ENCODE data around the gene FOXP1. TPM values are rescaled to one million over a fixed set of nuclear protein-coding genes. Genes with fewer than 3 reads are reported as not detected.

FOXP1 gene
- total and polyA plus RNA-seq, 2 donors, result 26.1 to 42.3 TPM

DNA sequence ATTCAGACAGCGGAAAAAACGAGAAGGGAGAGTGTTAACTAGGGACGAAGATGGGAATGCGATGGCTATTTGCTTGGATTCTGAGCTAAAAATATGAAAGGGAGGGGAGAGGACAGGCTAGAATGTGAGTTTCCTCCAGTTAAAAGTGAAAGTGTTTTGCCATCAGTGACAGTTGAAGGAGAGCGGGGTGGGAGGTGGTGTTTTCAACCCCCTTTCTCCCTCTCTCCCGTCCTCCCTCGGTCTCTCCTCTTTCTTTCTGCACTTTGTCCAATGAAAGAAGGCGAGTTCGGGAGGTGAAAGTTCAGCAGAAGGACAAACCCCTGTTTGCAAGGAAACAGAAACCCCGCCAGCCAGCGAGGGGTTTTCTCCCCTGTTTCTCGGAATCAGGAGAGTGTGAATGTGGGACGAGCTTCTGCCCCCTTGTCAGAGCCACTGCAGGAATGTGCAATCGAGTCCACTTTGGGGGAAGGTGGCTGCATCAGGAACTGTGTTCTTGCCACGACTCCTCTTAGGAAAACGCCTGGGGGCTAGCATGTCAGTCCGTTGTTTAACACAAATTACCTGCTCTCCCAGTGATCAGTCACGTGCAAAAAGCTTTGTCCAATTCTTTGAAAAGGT, 975 bp upstream of the FOXP1 start:
- peaks cover 7 to 34% of the 10 kb centered on the region in 2 donors for H3K4me1 ChIP-seq (ENCODE audit: control insufficient read depth in 2 of 2, insufficient read depth in 2 of 2, low read length in 2 of 2)

DNA sequence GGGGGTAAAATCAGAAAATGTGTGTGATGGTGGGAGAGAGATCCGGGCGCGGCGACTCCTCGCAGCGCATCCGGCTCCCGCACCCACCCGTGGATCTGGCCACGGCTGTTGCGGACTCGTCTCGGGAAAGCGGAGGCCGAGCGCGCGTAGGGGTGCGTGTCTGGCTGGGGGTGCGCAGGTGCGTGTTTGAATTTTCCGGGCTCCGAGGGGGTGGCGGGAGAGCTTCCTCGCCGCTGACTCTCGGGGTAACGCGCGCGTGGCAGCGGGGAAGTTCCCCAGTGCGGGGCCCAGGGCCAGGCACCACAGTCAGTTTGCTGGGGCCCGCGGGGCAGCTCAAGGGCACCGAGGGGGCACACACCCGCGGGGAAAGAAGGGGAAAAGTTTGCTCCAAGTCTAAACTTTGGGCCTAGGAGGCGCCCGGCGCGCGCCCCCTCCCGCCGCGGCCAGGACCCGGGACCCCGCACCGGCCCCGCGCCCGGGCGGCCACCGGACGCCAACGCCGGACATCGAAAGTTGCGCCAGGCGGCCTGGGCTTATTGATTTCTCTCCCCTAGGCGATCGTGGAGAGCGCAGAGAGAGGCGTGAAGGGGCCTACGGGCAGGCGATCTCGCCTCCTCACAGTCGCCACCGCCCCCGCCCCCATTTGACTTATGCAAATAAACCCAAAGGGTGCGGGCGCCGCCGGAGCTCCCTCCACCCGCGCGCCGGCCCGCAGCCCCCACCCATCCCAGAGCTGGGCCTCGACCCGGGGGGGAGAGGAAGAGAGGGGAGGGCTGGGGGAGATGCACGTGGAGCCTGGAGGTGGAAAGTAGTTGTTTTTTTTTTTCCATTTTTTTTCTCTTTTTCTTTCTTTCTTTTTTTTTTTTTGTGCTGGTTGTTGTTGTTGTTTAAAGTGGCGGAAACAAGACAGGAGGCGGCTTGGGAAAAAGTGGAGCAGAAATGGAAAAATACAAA, 639 bp downstream of the FOXP1 start:
- H3K36me3 ChIP-seq (ENCODE audit: control insufficient read depth in 2 of 2, insufficient read depth in 2 of 2, low read length in 1 of 2), result no peaks in the 10 kb centered on the region
- peak overlapping the region; percentile 72 to 97 for H3K4me3 ChIP-seq (ENCODE audit: low read length in 2 of 2)
- peak in 7 of 9 donors; percentile 26 to 79 (median 58) for DNase-seq (ENCODE audit: low read depth in 6 of 9, low spot score in 9 of 9)
- under 1% methylated on average over 84 of the region's 84 CpGs for WGBS
- H3K9me3 ChIP-seq (ENCODE audit: control insufficient read depth in 2 of 2, insufficient read depth in 1 of 2, low read length in 1 of 2), result no peaks in the 10 kb centered on the region
- H3K4me1 ChIP-seq (ENCODE audit: control insufficient read depth in 2 of 2, insufficient read depth in 2 of 2, low read length in 2 of 2), result peaks cover 10 to 34% of the 10 kb centered on the region in 2 donors
- H3K27ac ChIP-seq (ENCODE audit: low read depth in 1 of 2, low read length in 1 of 2), result peak overlapping the region; percentile 93 to 98
- H3K27me3 ChIP-seq (ENCODE audit: control insufficient read depth in 2 of 2, insufficient read depth in 1 of 2, low read length in 1 of 2), result peaks cover 3 to 24% of the 10 kb centered on the region in 2 donors

More for the DNA sequence above, 975 bp upstream of the FOXP1 start:
- Histone ChIP-seq H3K36me3 (ENCODE audit: control insufficient read depth in 2 of 2, insufficient read depth in 2 of 2, low read length in 1 of 2) (no peaks in the 10 kb centered on the region), H3K27ac (ENCODE audit: low read depth in 1 of 2, low read length in 1 of 2) (peak overlapping the region; percentile 93 to 98), H3K27me3 (ENCODE audit: control insufficient read depth in 2 of 2, insufficient read depth in 1 of 2, low read length in 1 of 2) (peaks cover 3 to 24% of the 10 kb centered on the region in 2 donors), H3K9me3 (ENCODE audit: control insufficient read depth in 2 of 2, insufficient read depth in 1 of 2, low read length in 1 of 2) (no peaks in the 10 kb centered on the region), H3K4me3 (ENCODE audit: low read length in 2 of 2) (peak overlapping the region; percentile 72 to 97)
- under 1% methylated on average over 18 of the region's 18 CpGs for WGBS
- DNase-seq (ENCODE audit: low read depth in 6 of 9, low spot score in 9 of 9), result peak in 7 of 9 donors; percentile 32 to 73 (median 50)

DNA sequence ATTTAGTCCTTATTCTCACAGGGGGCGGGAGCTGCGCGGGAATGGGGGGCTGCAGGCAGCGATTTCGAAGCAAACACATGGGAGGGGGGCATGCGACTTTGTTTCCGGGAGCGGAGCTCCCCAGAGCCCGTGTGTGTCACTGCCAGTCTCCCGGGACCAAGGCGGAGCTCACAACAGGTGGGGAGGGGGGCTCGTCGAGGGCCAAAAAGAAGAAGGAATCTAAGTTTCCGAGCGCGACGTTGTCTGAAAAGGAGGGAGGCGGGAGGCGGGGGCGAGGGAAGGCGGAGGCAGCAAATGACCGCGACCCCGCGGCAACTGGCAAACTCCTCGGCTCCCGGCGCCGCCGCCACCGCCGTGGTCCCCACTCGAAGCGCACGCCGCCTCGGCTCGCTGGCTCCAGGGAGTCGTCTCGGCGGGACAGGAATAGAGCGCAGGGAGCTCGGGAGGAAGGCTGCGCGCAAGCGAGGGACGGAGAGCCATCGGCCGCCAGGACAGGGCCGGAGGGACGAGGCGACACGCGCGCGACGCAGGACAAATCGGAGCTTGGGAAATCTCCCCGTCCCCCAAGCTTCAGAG, 1.4 kb downstream of the FOXP1 start:
- H3K27ac ChIP-seq (ENCODE audit: low read depth in 1 of 2, low read length in 1 of 2), result peak overlapping the region; percentile 93 to 98
- H3K36me3 ChIP-seq (ENCODE audit: control insufficient read depth in 2 of 2, insufficient read depth in 2 of 2, low read length in 1 of 2), result no peaks in the 10 kb centered on the region
- under 1% methylated on average over 59 of the region's 59 CpGs for WGBS

DNA sequence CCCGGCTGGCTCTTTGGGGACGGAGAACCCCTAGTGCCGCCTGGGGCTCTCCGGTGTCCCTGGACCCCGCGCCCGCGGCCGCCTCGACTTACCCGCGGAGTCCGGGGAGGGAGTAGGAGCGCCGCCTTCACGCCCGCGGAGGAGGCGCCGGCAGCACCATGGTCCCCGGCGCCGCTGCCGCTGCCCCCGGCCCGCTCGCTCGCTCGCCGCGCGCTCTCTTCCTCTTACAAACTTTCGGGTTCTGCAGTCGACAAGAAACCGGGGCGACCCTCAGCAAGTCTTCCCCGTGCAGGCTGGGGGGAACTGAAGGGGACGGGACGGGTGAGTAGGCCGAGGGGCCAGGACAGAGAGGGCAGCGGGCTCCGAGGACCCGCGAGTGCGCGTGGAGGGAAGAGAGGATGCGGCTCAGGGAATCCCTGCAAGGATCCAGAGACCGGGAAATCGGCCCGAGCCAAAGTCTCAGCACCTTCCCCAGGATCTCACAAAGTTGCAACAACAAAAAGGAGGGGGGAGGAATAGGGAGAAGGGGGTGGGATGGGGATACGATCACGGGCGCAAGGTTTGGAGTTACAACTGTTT, 2.0 kb downstream of the FOXP1 start:
- peak in 6 of 9 donors; percentile 19 to 63 (median 35) for DNase-seq (ENCODE audit: low read depth in 6 of 9, low spot score in 9 of 9)
- H3K4me1 ChIP-seq (ENCODE audit: control insufficient read depth in 2 of 2, insufficient read depth in 2 of 2, low read length in 2 of 2), result peaks cover 17 to 38% of the 10 kb centered on the region in 2 donors

More for the DNA sequence above, 1.4 kb downstream of the FOXP1 start:
- peaks cover 3 to 24% of the 10 kb centered on the region in 2 donors for H3K27me3 ChIP-seq (ENCODE audit: control insufficient read depth in 2 of 2, insufficient read depth in 1 of 2, low read length in 1 of 2)
- H3K9me3 ChIP-seq (ENCODE audit: control insufficient read depth in 2 of 2, insufficient read depth in 1 of 2, low read length in 1 of 2), result no peaks in the 10 kb centered on the region
- peak overlapping the region; percentile 72 to 97 for H3K4me3 ChIP-seq (ENCODE audit: low read length in 2 of 2)
- peak in 6 of 9 donors; percentile 28 to 68 (median 44) for DNase-seq (ENCODE audit: low read depth in 6 of 9, low spot score in 9 of 9)
- peaks cover 12 to 34% of the 10 kb centered on the region in 2 donors for H3K4me1 ChIP-seq (ENCODE audit: control insufficient read depth in 2 of 2, insufficient read depth in 2 of 2, low read length in 2 of 2)

DNA sequence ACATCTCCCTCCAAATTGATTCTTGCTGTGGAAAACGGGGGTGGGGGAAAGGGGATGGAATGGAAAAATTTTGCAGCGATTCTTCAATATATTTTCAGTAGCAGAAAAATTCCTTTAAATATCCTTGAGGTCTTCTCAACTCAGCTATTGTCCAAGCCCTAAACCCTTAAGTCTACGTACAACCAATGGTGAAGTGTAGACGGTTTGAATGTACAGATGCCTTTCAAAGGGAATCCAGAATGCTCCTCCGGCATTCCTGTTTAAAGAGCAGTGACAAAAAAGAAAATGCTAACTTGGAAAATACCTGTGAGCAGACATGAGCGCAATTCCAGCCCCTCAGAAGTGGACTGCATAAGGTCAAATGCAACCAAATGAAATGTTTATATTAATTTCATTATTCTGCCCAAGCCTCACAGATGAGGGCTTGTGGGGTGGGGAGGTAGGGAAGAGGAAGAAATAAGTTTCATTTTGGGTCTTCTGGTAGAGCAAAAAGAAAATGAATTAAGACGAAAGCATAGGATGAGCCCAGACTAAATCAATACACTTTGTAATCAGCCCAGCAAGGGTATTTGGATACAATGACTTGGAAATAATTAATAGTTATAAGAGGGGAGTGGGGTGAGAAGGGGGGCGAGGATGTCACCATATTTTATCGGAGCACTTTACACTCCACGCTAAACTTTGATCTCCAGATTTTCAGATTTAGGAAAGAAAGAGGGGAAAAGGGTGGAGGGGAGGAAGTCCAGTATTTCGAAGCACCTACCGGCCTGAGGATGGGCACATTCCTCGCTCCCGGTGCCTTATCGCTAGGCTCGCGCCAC, 2.7 kb downstream of the FOXP1 start:
- no peaks in the 10 kb centered on the region for H3K36me3 ChIP-seq (ENCODE audit: control insufficient read depth in 2 of 2, insufficient read depth in 2 of 2, low read length in 1 of 2)
- peaks cover 17 to 39% of the 10 kb centered on the region in 2 donors for H3K4me1 ChIP-seq (ENCODE audit: control insufficient read depth in 2 of 2, insufficient read depth in 2 of 2, low read length in 2 of 2)
- peak overlapping the region; percentile 72 to 97 for H3K4me3 ChIP-seq (ENCODE audit: low read length in 2 of 2)
- 10% methylated on average over 17 of the region's 17 CpGs for WGBS
- peaks cover 3 to 24% of the 10 kb centered on the region in 2 donors for H3K27me3 ChIP-seq (ENCODE audit: control insufficient read depth in 2 of 2, insufficient read depth in 1 of 2, low read length in 1 of 2)
- H3K27ac ChIP-seq (ENCODE audit: low read depth in 1 of 2, low read length in 1 of 2), result peak overlapping the region in 1 of 2 donors; percentile 15
- DNase-seq (ENCODE audit: low read depth in 6 of 9, low spot score in 9 of 9), result no peak
- no peaks in the 10 kb centered on the region for H3K9me3 ChIP-seq (ENCODE audit: control insufficient read depth in 2 of 2, insufficient read depth in 1 of 2, low read length in 1 of 2)

More for the DNA sequence above, 2.0 kb downstream of the FOXP1 start:
- Histone ChIP-seq H3K27me3 (ENCODE audit: control insufficient read depth in 2 of 2, insufficient read depth in 1 of 2, low read length in 1 of 2) (peaks cover 3 to 24% of the 10 kb centered on the region in 2 donors), H3K36me3 (ENCODE audit: control insufficient read depth in 2 of 2, insufficient read depth in 2 of 2, low read length in 1 of 2) (no peaks in the 10 kb centered on the region), H3K27ac (ENCODE audit: low read depth in 1 of 2, low read length in 1 of 2) (peak overlapping the region; percentile 93 to 98), H3K4me3 (ENCODE audit: low read length in 2 of 2) (peak overlapping the region; percentile 72 to 97), H3K9me3 (ENCODE audit: control insufficient read depth in 2 of 2, insufficient read depth in 1 of 2, low read length in 1 of 2) (no peaks in the 10 kb centered on the region)
- WGBS, result under 1% methylated on average over 53 of the region's 53 CpGs

DNA sequence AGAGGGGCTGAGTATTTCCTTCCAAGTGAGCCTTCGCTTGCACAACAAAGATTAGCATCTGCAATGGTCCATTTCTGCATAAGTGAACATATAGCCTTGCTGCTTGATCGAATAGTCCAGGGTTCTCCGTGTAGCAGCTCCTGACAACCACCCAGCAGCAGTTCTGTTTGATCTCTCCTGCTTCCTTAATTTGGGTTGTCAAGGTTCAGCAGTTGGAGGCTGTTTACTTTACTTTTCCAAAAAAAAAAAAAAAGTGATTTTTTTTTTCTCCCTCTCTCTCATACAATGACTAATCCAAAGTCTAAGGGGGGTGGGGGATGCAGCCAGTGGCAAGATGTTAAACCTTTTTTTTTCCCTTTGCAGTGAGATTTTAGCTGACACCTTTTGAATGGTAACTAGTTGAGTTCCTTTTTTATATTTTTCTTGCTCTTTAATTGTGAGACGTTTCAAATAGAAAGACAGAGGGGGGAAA, 3.6 kb downstream of the FOXP1 start:
- no peak overlapping the region for H3K27ac ChIP-seq (ENCODE audit: low read depth in 1 of 2, low read length in 1 of 2)
- no peaks in the 10 kb centered on the region for H3K36me3 ChIP-seq (ENCODE audit: control insufficient read depth in 2 of 2, insufficient read depth in 2 of 2, low read length in 1 of 2)
- H3K4me1 ChIP-seq (ENCODE audit: control insufficient read depth in 2 of 2, insufficient read depth in 2 of 2, low read length in 2 of 2), result peaks cover 17 to 37% of the 10 kb centered on the region in 2 donors
- WGBS, result 11% methylated on average over 4 of the region's 4 CpGs
- no peak for DNase-seq (ENCODE audit: low read depth in 6 of 9, low spot score in 9 of 9)
- no peaks in the 10 kb centered on the region for H3K9me3 ChIP-seq (ENCODE audit: control insufficient read depth in 2 of 2, insufficient read depth in 1 of 2, low read length in 1 of 2)
- peaks cover 3 to 24% of the 10 kb centered on the region in 2 donors for H3K27me3 ChIP-seq (ENCODE audit: control insufficient read depth in 2 of 2, insufficient read depth in 1 of 2, low read length in 1 of 2)
- no peak overlapping the region for H3K4me3 ChIP-seq (ENCODE audit: low read length in 2 of 2)

DNA sequence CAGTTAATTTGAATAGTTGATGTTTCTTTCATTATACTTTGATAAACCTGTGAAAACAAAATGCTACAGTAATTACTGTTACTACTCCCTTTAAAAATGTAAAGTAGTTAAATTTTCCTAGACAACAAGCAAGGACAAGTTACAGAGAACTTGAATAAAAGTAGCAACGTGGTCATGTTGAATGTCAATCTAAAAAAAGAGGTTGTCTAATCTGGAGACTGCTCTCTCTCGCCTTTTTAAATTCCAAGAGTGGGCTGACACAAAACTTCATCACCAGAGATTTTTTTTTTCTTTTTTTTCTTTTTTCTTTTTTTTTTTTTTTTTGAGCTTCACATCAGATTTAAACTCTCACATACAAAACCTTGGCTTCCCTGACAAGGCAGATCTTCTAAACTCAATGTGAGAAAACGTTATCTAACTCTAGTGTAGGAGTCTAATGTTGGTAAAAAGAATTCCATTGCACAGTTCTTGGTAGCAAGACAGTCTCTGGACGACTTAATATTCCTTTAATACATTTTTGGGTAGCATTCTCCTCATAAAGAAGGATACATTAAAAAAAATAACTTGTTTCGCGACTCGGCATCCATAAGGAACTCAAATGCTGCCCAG, 4.1 kb downstream of the FOXP1 start:
- DNase-seq (ENCODE audit: low read depth in 6 of 9, low spot score in 9 of 9), result no peak
- Histone ChIP-seq H3K36me3 (ENCODE audit: control insufficient read depth in 2 of 2, insufficient read depth in 2 of 2, low read length in 1 of 2) (peaks cover 0 to 2% of the 10 kb centered on the region in 2 donors), H3K9me3 (ENCODE audit: control insufficient read depth in 2 of 2, insufficient read depth in 1 of 2, low read length in 1 of 2) (no peaks in the 10 kb centered on the region), H3K4me3 (ENCODE audit: low read length in 2 of 2) (no peak overlapping the region), H3K27me3 (ENCODE audit: control insufficient read depth in 2 of 2, insufficient read depth in 1 of 2, low read length in 1 of 2) (peaks cover 3 to 24% of the 10 kb centered on the region in 2 donors), H3K27ac (ENCODE audit: low read depth in 1 of 2, low read length in 1 of 2) (no peak overlapping the region), H3K4me1 (ENCODE audit: control insufficient read depth in 2 of 2, insufficient read depth in 2 of 2, low read length in 2 of 2) (peaks cover 17 to 33% of the 10 kb centered on the region in 2 donors)
- WGBS, result 34% methylated on average over 7 of the region's 7 CpGs
